CD4-positive, CD25-positive, alpha-beta regulatory T cell (primary cell): Measurements from ENCODE around the gene COA1. TPM values are rescaled to one million over a fixed set of nuclear protein-coding genes. Genes with fewer than 3 reads are reported as not detected.
"Not testable (repeated sequence)": the region's sequence is repeated elsewhere in the genome, so short reads cannot be mapped to it uniquely, and the experiment has no call there.

ENCODE experiments used
- ATAC-seq, 2 donors: fragments of 150-1000 bp; cut with Tn5 transposase; one replicate each; pipeline ENCODE4 v1.10.0; 2021; ENCODE audit warnings: low read depth in 2 of 2, moderate number of reproducible peaks in 2 of 2, moderate library complexity in 1 of 2
- DNase-seq, 3 donors: peaks; one replicate each; pipeline versions ENCODE4 v3.0.0 to v3.0.0-alpha.2; 2012 to 2022; ENCODE audit warnings: mixed read lengths in 1 of 3
- H3K27ac ChIP-seq: one replicate; pipeline ENCODE4 v1.7.0; 2013; ENCODE audit warnings: mild to moderate bottlenecking, low read length; ENCODE audit not compliant: insufficient read depth, poor library complexity, severe bottlenecking
- H3K27me3 ChIP-seq: one replicate; pipeline ENCODE4 v1.7.0; 2013; ENCODE audit warnings: low read length; ENCODE audit not compliant: control insufficient read depth, insufficient read depth
- H3K36me3 ChIP-seq: one replicate; pipeline ENCODE4 v1.7.0; 2013; ENCODE audit warnings: mild to moderate bottlenecking, low read length, moderate library complexity; ENCODE audit not compliant: control insufficient read depth, insufficient read depth
- H3K4me1 ChIP-seq: 2 replicates; pipeline ENCODE4 v1.7.0; 2013; ENCODE audit warnings: mild to moderate bottlenecking, low read length; ENCODE audit not compliant: insufficient read depth, control insufficient read depth, poor library complexity, severe bottlenecking
- H3K4me3 ChIP-seq: one replicate; pipeline ENCODE4 v1.7.0; 2013; ENCODE audit warnings: low read depth, mild to moderate bottlenecking, low read length, moderate library complexity
- H3K9me3 ChIP-seq, 2 experiments: 1 replicate in 1 of 2; 2 replicates in 1 of 2; pipeline ENCODE4 v1.7.0; 2013; ENCODE audit warnings: low read length in 2 of 2, mild to moderate bottlenecking in 1 of 2, moderate library complexity in 1 of 2; ENCODE audit not compliant: control insufficient read depth in 2 of 2
- H3K27ac Mint-ChIP-seq, 3 donors: one replicate each; pipeline ENCODE4 v1.8.0; 2020 to 2022; ENCODE audit warnings: mild to moderate bottlenecking in 3 of 3, mixed read lengths in 3 of 3, moderate library complexity in 2 of 3
- H3K27me3 Mint-ChIP-seq: one replicate; pipeline ENCODE4 v1.8.0; 2022; ENCODE audit warnings: mild to moderate bottlenecking, mixed read lengths
- H3K36me3 Mint-ChIP-seq: one replicate; pipeline ENCODE4 v1.8.0; 2020; ENCODE audit warnings: mixed read lengths
- H3K4me1 Mint-ChIP-seq, 4 donors: one replicate each; pipeline ENCODE4 v1.8.0; 2020 to 2022; ENCODE audit warnings: mixed read lengths in 4 of 4, mild to moderate bottlenecking in 1 of 4
- H3K4me3 Mint-ChIP-seq, 4 donors: one replicate each; pipeline ENCODE4 v1.8.0; 2020 to 2022; ENCODE audit warnings: mild to moderate bottlenecking in 4 of 4, mixed read lengths in 4 of 4, moderate library complexity in 3 of 4
- H3K9me3 Mint-ChIP-seq, 7 donors: one replicate each; pipeline ENCODE4 v1.8.0; 2020 to 2022; ENCODE audit warnings: mixed read lengths in 7 of 7, mild to moderate bottlenecking in 3 of 7, moderate library complexity in 2 of 7
- polyA plus RNA-seq, 4 donors: library from polyadenylated mRNA; unstranded; fragments of 300-500 nt; fragmentation: Illumina TruSeq; gene quantifications; one replicate each; pipeline ENCODE4 v1.2.3, GENCODE V29; 2021
- total RNA-seq: library from RNA; stranded (reverse); gene quantifications from one replicate; pipeline ENCODE4 v1.2.3, GENCODE V29; 2022

COA1 gene
- total and polyA plus RNA-seq, 5 donors from 2014 or later, result 41.3 to 65.8 (median 48.6) TPM

DNA sequence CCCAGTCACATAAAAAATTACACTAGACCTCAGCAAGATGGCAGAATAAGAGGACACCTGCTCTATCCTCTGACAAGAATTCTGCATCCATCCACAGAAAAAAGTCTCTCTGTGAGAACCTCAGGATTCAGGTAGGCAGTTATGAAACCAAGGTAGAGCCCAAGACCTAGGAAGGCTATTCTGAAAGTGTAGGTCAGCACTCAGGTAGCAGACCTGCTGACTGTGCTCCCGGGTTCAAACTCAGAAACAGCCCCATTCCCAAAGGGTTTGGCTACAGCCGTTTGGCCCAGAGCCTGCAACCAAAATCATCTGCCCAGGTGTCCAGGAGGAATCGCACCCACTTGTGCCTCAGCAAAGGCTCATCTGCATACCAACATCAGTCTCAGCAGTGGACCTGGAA, 37.7 kb downstream of the COA1 start:
- ATAC-seq, result no peak
- no peak overlapping the region for H3K4me3 Mint-ChIP-seq
- H3K27ac Mint-ChIP-seq, result no peak overlapping the region
- Histone ChIP-seq H3K27me3 (no peaks in the 10 kb centered on the region), H3K9me3 (no peaks in the 10 kb centered on the region), H3K36me3 (no peaks in the 10 kb centered on the region), H3K4me1 (peaks cover 16% of the 10 kb centered on the region), H3K4me3 (no peak overlapping the region), H3K27ac (no peak overlapping the region)
- H3K9me3 Mint-ChIP-seq, result peaks cover 0 to 5% (median 0%) of the 10 kb centered on the region in 7 donors
- H3K27me3 Mint-ChIP-seq, result no peaks in the 10 kb centered on the region
- peaks cover 8% of the 10 kb centered on the region for H3K36me3 Mint-ChIP-seq
- peaks cover 11 to 46% (median 29%) of the 10 kb centered on the region in 4 donors for H3K4me1 Mint-ChIP-seq
- DNase-seq, result no peak

DNA sequence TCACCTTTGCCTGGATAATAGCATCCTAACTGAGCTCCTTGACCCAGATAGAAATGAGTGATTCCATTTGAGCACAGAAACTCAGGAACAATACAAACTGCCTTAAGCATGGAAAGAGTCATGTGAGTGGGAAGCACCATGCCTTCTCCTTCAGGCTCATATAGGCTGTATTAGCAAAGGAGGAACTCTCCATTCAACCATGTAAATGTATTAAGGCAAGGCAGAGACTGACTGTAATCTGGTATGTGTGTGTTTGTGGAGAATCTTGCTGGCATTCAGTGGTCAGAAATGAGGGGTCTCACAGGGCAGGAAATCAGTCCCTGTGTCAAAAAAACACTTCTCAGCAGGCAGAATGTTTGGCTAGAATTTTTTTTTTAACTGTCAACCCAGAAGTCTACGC, 40.2 kb downstream of the COA1 start:
- Mint-ChIP-seq H3K27ac (no peak overlapping the region), H3K36me3 (peaks cover 8% of the 10 kb centered on the region), H3K4me1 (peaks cover 22 to 57% (median 41%) of the 10 kb centered on the region in 4 donors), H3K4me3 (peak overlapping the region in 1 of 4 donors; percentile 21), H3K27me3 (no peaks in the 10 kb centered on the region), H3K9me3 (peaks cover 0 to 5% (median 0%) of the 10 kb centered on the region in 7 donors)
- Histone ChIP-seq H3K36me3 (no peaks in the 10 kb centered on the region), H3K27me3 (no peaks in the 10 kb centered on the region), H3K27ac (no peak overlapping the region), H3K4me3 (no peak overlapping the region), H3K9me3 (no peaks in the 10 kb centered on the region), H3K4me1 (peaks cover 16% of the 10 kb centered on the region)
- ATAC-seq, result no peak
- no peak for DNase-seq

DNA sequence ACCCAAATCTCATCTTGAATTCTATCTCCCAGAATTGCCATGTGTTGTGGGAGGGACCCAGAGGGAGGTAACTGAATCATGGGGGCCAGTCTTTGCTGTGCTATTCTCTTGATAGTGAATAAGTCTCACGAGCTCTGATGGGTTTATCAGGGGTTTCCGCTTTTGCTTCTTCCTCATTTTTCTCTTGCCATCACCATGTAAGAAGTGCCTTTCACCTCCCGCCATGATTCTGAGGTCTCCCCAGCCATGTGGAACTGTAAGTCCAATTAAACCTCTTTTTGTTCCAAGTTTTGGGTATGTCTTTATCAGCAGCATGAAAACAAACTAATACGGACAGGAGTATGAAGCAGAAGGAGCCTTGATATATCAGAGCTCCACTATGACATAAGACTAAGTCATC, 41.5 kb downstream of the COA1 start:
- not testable (repeated sequence) for H3K27ac ChIP-seq, H3K27ac Mint-ChIP-seq, H3K27me3 ChIP-seq, H3K4me3 Mint-ChIP-seq, H3K9me3 ChIP-seq, H3K36me3 Mint-ChIP-seq, H3K9me3 Mint-ChIP-seq, ATAC-seq, H3K4me3 ChIP-seq, H3K27me3 Mint-ChIP-seq, DNase-seq, H3K36me3 ChIP-seq
- H3K4me1 ChIP-seq, result peaks cover 16% of the 10 kb centered on the region
- peaks cover 22 to 69% (median 47%) of the 10 kb centered on the region in 4 donors for H3K4me1 Mint-ChIP-seq

DNA sequence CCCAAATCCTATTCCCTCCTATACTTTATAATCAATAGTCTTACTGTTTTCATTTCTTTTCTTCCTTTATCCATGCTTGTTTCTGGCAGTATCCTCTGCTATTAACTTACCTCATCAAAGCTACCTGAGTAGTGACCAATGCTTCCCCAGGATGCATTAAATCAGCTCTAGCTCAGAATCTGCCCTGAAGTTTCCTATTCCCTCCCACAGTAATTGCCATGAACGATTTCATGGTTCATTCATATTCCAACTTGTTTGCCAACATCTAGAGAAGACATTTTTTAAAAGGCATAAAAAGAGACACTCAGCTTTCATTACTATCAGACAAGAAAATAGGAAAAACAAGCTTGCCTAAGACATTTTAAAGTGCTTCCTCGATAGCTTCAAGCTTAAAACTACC, 42.3 kb downstream of the COA1 start:
- Histone ChIP-seq H3K27me3 (no peaks in the 10 kb centered on the region), H3K4me1 (peaks cover 16% of the 10 kb centered on the region), H3K36me3 (no peaks in the 10 kb centered on the region), H3K27ac (no peak overlapping the region), H3K9me3 (no peaks in the 10 kb centered on the region), H3K4me3 (no peak overlapping the region)
- ATAC-seq (no peak), DNase-seq (no peak)
- no peak overlapping the region for H3K4me3 Mint-ChIP-seq
- H3K4me1 Mint-ChIP-seq, result peaks cover 22 to 71% (median 52%) of the 10 kb centered on the region in 4 donors
- H3K36me3 Mint-ChIP-seq, result peaks cover 8% of the 10 kb centered on the region
- no peak overlapping the region for H3K27ac Mint-ChIP-seq
- no peaks in the 10 kb centered on the region for H3K27me3 Mint-ChIP-seq
- peaks cover 0 to 5% (median 0%) of the 10 kb centered on the region in 7 donors for H3K9me3 Mint-ChIP-seq

DNA sequence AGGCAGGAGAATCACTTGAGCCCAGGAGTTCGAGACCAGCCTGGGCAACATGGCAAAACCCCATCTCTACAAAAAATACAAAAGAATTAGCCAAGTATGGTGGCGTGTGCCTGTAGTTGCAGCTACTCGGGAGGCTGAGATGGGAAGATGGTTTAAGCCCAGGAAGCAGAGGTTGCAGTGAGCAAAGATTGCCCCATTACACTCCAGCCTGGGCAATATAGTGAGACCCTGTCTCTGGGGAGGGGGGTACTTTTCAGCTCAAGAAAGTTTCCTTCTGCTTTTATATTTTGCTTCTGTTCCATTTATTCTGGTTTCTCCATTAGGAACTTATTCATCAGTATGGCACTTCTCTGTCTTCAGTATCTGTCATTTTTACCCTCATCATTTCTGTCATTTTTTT, 48.6 kb downstream of the COA1 start:
- Histone ChIP-seq H3K36me3 (no peaks in the 10 kb centered on the region), H3K4me1 (peaks cover 15% of the 10 kb centered on the region), H3K9me3 (no peaks in the 10 kb centered on the region), H3K4me3 (no peak overlapping the region), H3K27me3 (no peaks in the 10 kb centered on the region), H3K27ac (no peak overlapping the region)
- Mint-ChIP-seq H3K27ac (peak overlapping the region in 2 of 3 donors; percentile 46 to 74), H3K4me3 (peak overlapping the region in 1 of 4 donors; percentile 9), H3K4me1 (peaks cover 41 to 90% (median 63%) of the 10 kb centered on the region in 4 donors), H3K27me3 (no peaks in the 10 kb centered on the region), H3K9me3 (peaks cover 0 to 2% (median 0%) of the 10 kb centered on the region in 7 donors), H3K36me3 (no peaks in the 10 kb centered on the region)
- no peak for DNase-seq
- no peak for ATAC-seq

DNA sequence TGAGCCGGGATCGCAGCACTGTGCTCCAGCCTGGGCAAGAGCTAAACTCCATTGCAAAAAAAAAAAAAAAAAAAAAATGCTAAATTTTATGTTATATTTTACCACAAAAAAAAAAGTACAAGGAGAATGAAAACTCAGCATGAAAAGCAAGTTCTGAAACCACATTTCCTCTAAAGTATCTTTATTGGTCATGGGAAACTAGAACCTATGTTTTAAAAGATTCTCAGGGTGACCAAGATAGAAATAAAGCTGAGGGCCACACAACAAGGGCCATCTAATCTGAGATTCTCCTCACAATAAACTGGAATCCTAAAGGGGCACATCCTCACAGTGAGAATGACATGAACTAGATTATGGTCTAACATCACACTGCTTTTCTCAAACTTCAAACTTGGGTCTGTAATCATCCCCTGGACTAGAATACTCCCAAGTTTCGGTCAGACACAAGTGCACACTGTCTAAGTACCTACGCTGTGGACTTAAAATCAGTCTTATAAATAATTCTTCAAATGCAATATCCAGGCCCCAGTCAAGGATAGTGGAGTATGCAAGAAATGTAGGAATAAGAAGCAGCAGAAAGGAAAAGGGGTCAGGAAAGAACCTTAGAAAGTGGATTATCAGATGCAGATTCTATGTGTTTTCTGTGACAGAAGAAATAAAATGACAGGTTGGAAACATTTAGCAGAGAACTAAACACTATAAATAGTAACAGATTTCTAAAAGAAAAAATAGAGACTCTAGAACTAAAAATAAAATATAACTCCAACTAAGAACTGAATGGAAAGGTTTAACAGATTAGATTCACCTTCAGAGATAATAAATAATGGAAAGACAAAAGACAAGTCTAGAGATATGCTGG, 49.9 kb downstream of the COA1 start:
- DNase-seq, result no peak
- Histone ChIP-seq H3K27ac (no peak overlapping the region), H3K9me3 (no peaks in the 10 kb centered on the region), H3K4me3 (no peak overlapping the region), H3K27me3 (no peaks in the 10 kb centered on the region), H3K4me1 (peaks cover 15% of the 10 kb centered on the region), H3K36me3 (no peaks in the 10 kb centered on the region)
- peak overlapping the region in 2 of 4 donors; percentile 5 to 14 for H3K4me3 Mint-ChIP-seq
- H3K36me3 Mint-ChIP-seq, result peaks cover 7% of the 10 kb centered on the region
- peaks cover 31 to 86% (median 60%) of the 10 kb centered on the region in 4 donors for H3K4me1 Mint-ChIP-seq
- peaks cover 0 to 3% (median 1%) of the 10 kb centered on the region in 7 donors for H3K9me3 Mint-ChIP-seq
- ATAC-seq, result no peak
- H3K27ac Mint-ChIP-seq, result peak overlapping the region; percentile 57 to 96 (median 66)
- no peaks in the 10 kb centered on the region for H3K27me3 Mint-ChIP-seq

DNA sequence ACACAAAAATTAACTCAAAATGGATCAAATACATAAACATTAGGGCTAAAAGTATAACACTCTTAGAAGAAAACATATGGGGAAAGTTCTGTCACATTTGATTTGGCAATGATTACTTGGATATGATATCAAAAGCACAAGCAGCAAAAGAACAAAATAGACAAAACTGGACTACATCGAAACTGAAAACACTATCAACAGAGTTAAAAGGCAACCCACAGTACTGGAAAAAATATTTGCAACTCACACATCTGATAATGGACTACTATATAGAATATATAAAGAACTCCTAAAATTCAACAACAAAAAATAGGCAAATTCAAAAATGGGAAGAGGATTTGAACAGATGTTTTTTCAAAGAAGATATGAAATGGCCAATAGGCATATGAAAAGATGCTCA, 51.0 kb downstream of the COA1 start:
- no peaks in the 10 kb centered on the region for H3K27me3 Mint-ChIP-seq
- peaks cover 9% of the 10 kb centered on the region for H3K36me3 Mint-ChIP-seq
- H3K36me3 ChIP-seq, result no peaks in the 10 kb centered on the region
- DNase-seq (no peak), ATAC-seq (no peak)
- H3K9me3 Mint-ChIP-seq, result peaks cover 0 to 4% (median 2%) of the 10 kb centered on the region in 7 donors
- no peak overlapping the region for H3K4me3 ChIP-seq
- peaks cover 40 to 87% (median 64%) of the 10 kb centered on the region in 4 donors for H3K4me1 Mint-ChIP-seq
- peak overlapping the region; percentile 2 to 47 (median 36) for H3K4me3 Mint-ChIP-seq
- H3K27ac ChIP-seq, result no peak overlapping the region
- H3K27me3 ChIP-seq, result no peaks in the 10 kb centered on the region
- H3K9me3 ChIP-seq, result no peaks in the 10 kb centered on the region
- peak overlapping the region in 1 of 3 donors; percentile 21 for H3K27ac Mint-ChIP-seq
- H3K4me1 ChIP-seq, result peaks cover 17% of the 10 kb centered on the region
